HK-2 (cell line): Measurements from ENCODE around the gene MPND.

Experiments used
- DNase-seq: peaks from one replicate; pipeline ENCODE4 v3.0.0-alpha.2; 2018; ENCODE audit not compliant: unreplicated experiment

The MPND gene

DNA sequence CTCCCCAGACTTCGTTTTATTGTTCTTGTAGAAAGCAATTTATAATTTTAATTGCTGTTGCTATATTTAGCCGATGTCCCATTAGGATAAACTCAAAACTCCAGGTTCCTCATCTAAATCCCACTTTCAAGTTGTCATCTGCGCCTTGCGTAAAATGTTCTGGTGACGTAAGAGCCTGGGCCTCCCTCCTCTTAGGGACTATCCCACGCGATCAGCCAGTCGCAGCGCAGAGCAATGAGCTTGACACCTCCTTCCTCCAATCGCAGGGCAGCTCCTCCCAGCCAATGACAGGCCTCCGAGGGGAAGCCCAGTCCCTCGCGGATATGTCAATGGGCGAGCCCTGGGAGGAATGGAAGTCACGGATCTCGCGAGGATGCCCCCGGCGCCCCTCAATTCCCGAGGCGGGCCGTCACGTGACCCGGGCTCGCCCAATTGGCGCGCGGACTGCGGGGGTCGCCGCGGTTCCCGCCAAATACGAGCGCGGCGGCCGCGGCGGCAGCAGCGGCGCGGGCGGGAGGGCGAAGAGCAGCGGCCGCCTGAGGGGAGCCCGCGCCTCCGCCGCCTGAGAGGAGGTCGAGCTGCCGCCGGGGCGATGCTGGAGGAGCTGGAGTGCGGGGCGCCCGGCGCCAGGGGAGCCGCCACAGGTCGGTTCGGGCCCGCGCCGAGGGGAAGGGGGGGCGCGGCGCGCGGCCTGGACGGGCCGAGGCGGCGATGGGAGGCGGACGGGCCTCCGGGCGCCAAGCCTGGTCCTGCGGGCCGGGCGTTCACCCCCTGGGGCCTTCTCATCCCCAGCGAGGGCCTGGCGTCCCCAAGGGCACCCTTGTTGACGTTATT is 59.0 kb downstream of the MPND start, which contains the start of gene CHAF1A:
TSS of gene CHAF1A (plus strand) at position 470 of the 834 bp plus-strand sequence. CDS start at position 593, 123 bp downstream.
- DNase-seq = peak; percentile 99

DNA sequence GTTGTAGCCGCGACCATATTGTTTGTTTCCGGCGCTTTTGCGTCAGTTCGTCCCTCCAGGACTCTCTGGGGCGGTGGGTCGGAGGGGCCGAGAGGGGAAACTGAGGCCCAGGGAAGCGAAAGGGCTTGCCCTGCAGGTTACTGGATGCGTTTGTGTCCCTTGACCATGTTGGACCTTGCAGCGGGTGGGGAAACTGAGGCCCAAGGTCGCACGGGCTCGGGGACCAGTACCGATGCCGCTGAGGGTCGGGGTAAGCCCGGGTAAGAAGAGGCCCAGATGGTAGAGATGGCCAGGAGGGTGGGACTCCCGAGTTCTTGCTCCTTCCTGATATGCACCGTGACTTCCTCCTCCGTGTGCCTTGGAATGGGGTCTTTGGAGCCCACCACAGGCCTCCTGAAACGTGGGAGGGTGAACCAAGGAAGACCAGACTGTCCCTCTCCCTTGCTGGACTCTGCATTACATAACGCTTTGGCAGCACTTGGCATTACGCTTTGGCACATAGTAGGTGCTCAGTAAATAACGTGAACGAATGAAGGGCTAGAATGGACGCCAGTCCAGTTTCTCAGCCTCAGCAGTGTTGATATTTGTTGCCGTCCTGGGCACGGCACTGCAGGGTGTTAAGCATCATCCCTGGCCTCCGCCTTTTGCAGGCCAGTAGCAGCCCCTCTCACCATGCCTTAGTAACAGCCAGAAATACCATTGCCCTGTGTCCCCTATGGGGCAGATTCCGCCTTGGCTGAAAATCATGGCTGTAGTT is 59.8 kb downstream of the MPND start:
- no peak for DNase-seq

DNA sequence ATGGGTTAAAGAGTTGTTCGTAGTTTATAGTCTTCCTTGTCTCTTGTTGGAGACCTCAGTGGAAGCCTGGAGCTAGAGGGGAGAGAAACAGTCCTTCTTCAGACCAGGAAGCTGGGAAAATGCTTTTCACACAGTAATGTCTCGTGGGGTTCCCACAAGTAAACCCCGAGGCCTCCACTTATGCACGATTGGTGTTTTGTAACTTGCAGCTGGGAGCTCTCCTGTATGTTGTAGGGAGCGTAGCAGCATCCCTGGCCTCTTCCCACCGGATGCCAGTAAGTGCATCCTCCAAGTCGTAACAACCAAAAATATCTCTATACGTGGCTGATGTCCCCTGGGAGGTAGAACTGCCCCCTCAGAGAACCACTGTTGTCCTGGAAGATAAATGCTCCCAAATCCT is 62.6 kb downstream of the MPND start:
- no peak for DNase-seq

DNA sequence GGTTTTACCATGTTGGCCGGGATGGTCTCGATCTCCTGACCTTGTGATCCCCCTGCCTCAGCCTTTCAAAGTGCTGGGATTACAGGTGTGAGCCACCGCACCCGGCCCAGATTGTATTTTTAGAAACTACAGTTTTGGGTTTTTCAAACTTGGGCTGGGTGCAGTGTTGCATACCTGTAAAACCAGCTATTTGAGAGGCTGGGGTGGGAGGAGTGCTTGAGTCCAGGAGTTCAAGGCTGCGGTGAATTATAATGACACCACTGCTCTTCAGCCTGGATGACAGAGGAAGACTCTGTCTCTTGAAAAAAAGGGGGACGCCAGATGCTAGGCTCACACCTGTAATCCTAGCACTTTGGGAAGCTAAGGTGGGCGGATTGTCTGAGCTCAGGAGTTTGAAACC is 63.3 kb downstream of the MPND start:
- DNase-seq = no peak

DNA sequence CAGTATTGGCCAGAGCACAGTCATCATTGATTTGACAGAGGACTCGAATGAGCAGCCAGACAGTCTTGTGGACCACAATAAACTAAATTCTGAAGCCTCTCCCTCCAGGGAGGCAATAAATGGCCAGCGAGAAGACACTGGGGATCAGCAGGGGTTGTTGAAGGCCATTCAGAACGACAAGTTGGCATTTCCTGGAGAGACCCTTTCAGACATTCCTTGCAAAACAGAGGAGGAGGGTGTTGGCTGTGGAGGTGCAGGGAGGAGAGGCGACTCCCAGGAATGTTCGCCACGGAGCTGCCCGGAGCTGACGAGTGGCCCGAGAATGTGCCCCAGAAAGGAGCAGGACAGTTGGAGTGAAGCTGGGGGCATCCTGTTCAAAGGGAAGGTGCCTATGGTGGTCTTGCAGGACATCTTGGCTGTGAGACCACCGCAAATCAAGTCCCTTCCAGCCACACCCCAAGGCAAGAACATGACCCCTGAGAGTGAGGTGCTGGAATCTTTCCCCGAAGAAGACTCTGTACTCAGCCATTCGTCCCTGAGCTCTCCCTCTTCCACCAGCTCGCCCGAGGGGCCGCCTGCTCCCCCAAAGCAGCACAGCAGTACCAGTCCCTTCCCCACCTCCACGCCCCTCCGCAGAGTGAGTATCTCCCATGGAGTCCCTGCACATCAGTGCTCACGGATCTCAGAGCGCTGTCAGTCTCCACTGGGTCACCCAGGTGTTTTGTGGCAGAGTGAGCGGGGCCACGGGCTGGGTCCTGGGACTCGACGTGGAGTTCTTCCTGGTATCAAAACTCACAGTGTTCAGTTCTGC is 66.0 kb downstream of the MPND start:
- DNase-seq = no peak
